Endothelial cell of umbilical vein (primary cell): ENCODE measurements around the gene WHRN. TPM values are rescaled to one million over a fixed set of nuclear protein-coding genes. Genes with fewer than 3 reads are reported as not detected.

ENCODE experiments used
- BruUV-seq: library from RNA; stranded (reverse); fragments of 400-500 nt; replicated peaks from 2 replicates; lab custom pipeline; 2021; lab: Mats Ljungman, UMichigan
- CTCF ChIA-PET: fragments of 300-600, 350-600 bp; sonication (Branson Sonifier 250); formaldehyde crosslinking; loops from one replicate; lab custom pipeline; 2021; ENCODE audit warnings: antibody characterized with exemption, inconsistent platforms; lab: Charles Lee
- POLR2A ChIA-PET: fragments of 300-600, 350-600 bp; sonication (Branson Sonifier 250); formaldehyde crosslinking; loops from one replicate; lab custom pipeline; 2021; ENCODE audit warnings: antibody characterized with exemption, inconsistent platforms; lab: Charles Lee
- DNase-seq: peaks from one replicate; pipeline ENCODE4 v3.0.0-alpha.2; 2011; ENCODE audit warnings: low read depth, low spot score
- FAIRE-seq: peaks from 2 replicates; lab custom pipeline; 2011; peaks lifted over from hg19 to GRCh38; lab: Jason Lieb, UNC
- H2AFZ ChIP-seq: 2 replicates; pipeline ENCODE4 v1.6.0; 2012; ENCODE audit warnings: low read depth, low read length, control low read depth, inconsistent platforms
- H3K27ac ChIP-seq: 2 replicates; pipeline ENCODE4 v1.5.1; 2011; ENCODE audit warnings: low read depth, mild to moderate bottlenecking, control low read depth, low read length, moderate library complexity; ENCODE audit not compliant: insufficient read depth
- H3K27me3 ChIP-seq, 2 experiments: 2 replicates each; pipeline versions ENCODE4 v1.6.0 to v1.6.1; 2011; ENCODE audit warnings: low read length in 2 of 2, mixed read lengths in 1 of 2; ENCODE audit not compliant: control insufficient read depth in 2 of 2, insufficient read depth in 2 of 2
- H3K36me3 ChIP-seq, 2 experiments: 2 replicates in 1 of 2; 3 replicates in 1 of 2; pipeline ENCODE4 v1.5.1; 2011; ENCODE audit warnings: low read length in 2 of 2, mild to moderate bottlenecking in 1 of 2, moderate library complexity in 1 of 2; ENCODE audit not compliant: control insufficient read depth in 2 of 2, insufficient read depth in 2 of 2; ENCODE audit errors: extremely low read depth in 1 of 2
- H3K4me1 ChIP-seq: 3 replicates; pipeline ENCODE4 v1.5.1; 2011; ENCODE audit warnings: mild to moderate bottlenecking, low read length; ENCODE audit not compliant: control insufficient read depth, insufficient read depth; ENCODE audit errors: extremely low read depth
- H3K4me2 ChIP-seq: 2 replicates; pipeline ENCODE4 v1.6.1; 2011; ENCODE audit warnings: low read length, control low read depth, mixed read lengths; ENCODE audit not compliant: insufficient read depth
- H3K4me3 ChIP-seq, 3 experiments: fragments of 200-600 bp in 1 of 3; sonication (generic), shearing (Covaris generic) in 1 of 3; replicated peaks in 1 of 3; 2 replicates each; pipeline ENCODE4 v1.5.1; 2011 to 2016; ENCODE audit warnings: control low read depth in 3 of 3, low read length in 3 of 3, mild to moderate bottlenecking in 2 of 3, inconsistent platforms in 1 of 3, low read depth in 1 of 3, moderate library complexity in 1 of 3; ENCODE audit not compliant: insufficient read depth in 1 of 3
- H3K79me2 ChIP-seq: 2 replicates; pipeline ENCODE4 v1.6.0; 2012; ENCODE audit warnings: low read length, inconsistent platforms; ENCODE audit not compliant: control insufficient read depth, insufficient read depth
- H3K9ac ChIP-seq: replicated peaks from 2 replicates; pipeline ENCODE3; 2011; ENCODE audit warnings: low read length, control low read depth; ENCODE audit not compliant: insufficient read depth; ENCODE audit errors: extremely low read depth
- H3K9me1 ChIP-seq: replicated peaks from 3 replicates; pipeline ENCODE4 v1.6.0; 2011; ENCODE audit warnings: mild to moderate bottlenecking, low read length; ENCODE audit not compliant: control insufficient read depth, insufficient read depth; ENCODE audit errors: extremely low read depth
- H3K9me3 ChIP-seq: replicated peaks from 2 replicates; pipeline ENCODE4 v1.5.1; 2012; ENCODE audit warnings: low read length, inconsistent platforms; ENCODE audit not compliant: control insufficient read depth, insufficient read depth
- H4K20me1 ChIP-seq: replicated peaks from 2 replicates; pipeline ENCODE3; 2011; ENCODE audit warnings: mild to moderate bottlenecking, low read length; ENCODE audit not compliant: control insufficient read depth, insufficient read depth; ENCODE audit errors: extremely low read depth
- EZH2 ChIP-seq: IDR thresholded peaks from 2 replicates; pipeline ENCODE4 v1.6.1; 2012; ENCODE audit warnings: borderline replicate concordance, low read depth, mild to moderate bottlenecking, moderate library complexity, low read length, inconsistent platforms; ENCODE audit not compliant: severe bottlenecking
- FOS ChIP-seq: IDR thresholded peaks from 2 replicates; pipeline ENCODE4 v1.6.1; 2011; ENCODE audit warnings: mild to moderate bottlenecking, low read length, moderate library complexity, borderline replicate concordance; ENCODE audit not compliant: insufficient read depth
- GATA2 ChIP-seq: IDR thresholded peaks from 2 replicates; pipeline ENCODE4 v1.7.0; 2011; ENCODE audit warnings: low read depth, mild to moderate bottlenecking, moderate library complexity, mixed read lengths, low read length; ENCODE audit not compliant: insufficient read length, insufficient read depth
- JUN ChIP-seq: IDR thresholded peaks from 2 replicates; pipeline ENCODE4 v1.6.1; 2011; ENCODE audit warnings: borderline replicate concordance, low read depth; ENCODE audit not compliant: insufficient read length, insufficient read depth
- MYC ChIP-seq: IDR thresholded peaks from one replicate; pipeline ENCODE4 v1.6.1; 2011; ENCODE audit warnings: mild to moderate bottlenecking, low read depth, low read length
- POLR2A ChIP-seq: IDR thresholded peaks from 2 replicates; pipeline ENCODE4 v1.6.1; 2012; ENCODE audit warnings: low read depth, mild to moderate bottlenecking, control low read depth, low read length
- POLR2AphosphoS5 ChIP-seq: IDR thresholded peaks from 2 replicates; pipeline ENCODE4 v1.6.1; 2012; ENCODE audit warnings: low read depth, mild to moderate bottlenecking, control low read depth, low read length, moderate library complexity; ENCODE audit not compliant: insufficient read depth
- dilution Hi-C: fragments of 300-500 bp; cut with MboI; formaldehyde crosslinking; loops from one replicate; pipeline ENCODE4 v1.15.0; 2019; ENCODE audit warnings: low sequenced_read_pairs; ENCODE audit not compliant: extremely low pct_ligation_motif_present
- intact Hi-C: fragments of 100-400 bp; cut with micrococcal nuclease; formaldehyde crosslinking; loops from one replicate; pipeline ENCODE4 v1.10.0; 2022
- polyA plus RNA-seq, 4 experiments: library from polyadenylated mRNA; depleted of rRNA in 3 of 4; stranded (reverse) in 3 of 4; unstranded in 1 of 4; fragments of >200 nt; gene quantifications; 2 replicates each; pipeline versions ENCODE4 v1.2.1 to v1.2.3, GENCODE V29; 2011 to 2012; ENCODE audit warnings: missing spikeins in 1 of 4
- total RNA-seq: library from RNA; stranded (reverse); gene quantifications from 2 replicates; pipeline ENCODE4 v1.2.3, GENCODE V29; 2021
- TF ChIP-seq, protein P1 (sequence below), 2 donors: IDR thresholded peaks; 1 replicate in 1 of 2; 2 replicates in 1 of 2; pipeline ENCODE4 v1.5.1; 2011; ENCODE audit warnings: low read length in 2 of 2, mild to moderate bottlenecking in 2 of 2, moderate library complexity in 2 of 2, control low read depth in 1 of 2, inconsistent platforms in 1 of 2, low read depth in 1 of 2; ENCODE audit not compliant: insufficient read depth in 1 of 2; ENCODE audit errors: extremely low read depth in 1 of 2
- TF ChIP-seq, protein P2 (sequence below): IDR thresholded peaks from 2 replicates; pipeline ENCODE4 v1.6.1; 2011; ENCODE audit not compliant: insufficient read depth, insufficient read length

Gene WHRN
- total and polyA plus RNA-seq, 2 donors (not counting 3 experiments of a cell fraction or from before 2014, with no cell fraction given) = 0.35 to 0.69 TPM

DNA sequence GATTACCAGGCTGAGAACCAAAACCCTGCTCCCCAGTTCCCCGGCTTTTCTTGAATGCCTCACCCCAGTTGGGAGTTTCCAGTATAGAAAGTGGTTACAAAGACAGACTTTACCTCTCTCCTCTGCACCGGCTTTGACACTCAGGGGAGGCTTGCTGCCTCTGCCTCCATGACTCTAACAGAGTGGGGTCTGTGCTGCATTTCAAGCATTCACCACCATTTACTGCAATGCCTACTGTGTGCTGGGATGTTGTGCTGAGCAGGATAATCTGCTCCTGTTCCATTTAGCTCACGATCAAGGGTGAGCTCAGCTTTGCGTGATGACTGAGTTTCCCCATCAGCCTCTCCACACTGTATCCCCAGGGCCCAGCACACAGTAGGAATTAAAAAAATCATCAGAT is 77.6 kb downstream of the WHRN start:
- Histone ChIP-seq H3K4me3 (no peak overlapping the region), H3K9ac (no peak overlapping the region), H3K79me2 (no peaks in the 10 kb centered on the region), H3K27me3 (peaks cover 0 to 6% of the 10 kb centered on the region in 2 experiments), H2AFZ (no peak overlapping the region), H3K9me1 (no peaks in the 10 kb centered on the region), H3K9me3 (no peaks in the 10 kb centered on the region), H3K4me2 (no peak overlapping the region), H3K27ac (no peak overlapping the region), H3K36me3 (no peaks in the 10 kb centered on the region), H3K4me1 (no peaks in the 10 kb centered on the region), H4K20me1 (no peaks in the 10 kb centered on the region)
- TF ChIP-seq POLR2AphosphoS5 (no peak), GATA2 (no peak), MYC (no peak), FOS (no peak), EZH2 (no peak), JUN (no peak), POLR2A (no peak)
- TF ChIP-seq, protein P1, sequence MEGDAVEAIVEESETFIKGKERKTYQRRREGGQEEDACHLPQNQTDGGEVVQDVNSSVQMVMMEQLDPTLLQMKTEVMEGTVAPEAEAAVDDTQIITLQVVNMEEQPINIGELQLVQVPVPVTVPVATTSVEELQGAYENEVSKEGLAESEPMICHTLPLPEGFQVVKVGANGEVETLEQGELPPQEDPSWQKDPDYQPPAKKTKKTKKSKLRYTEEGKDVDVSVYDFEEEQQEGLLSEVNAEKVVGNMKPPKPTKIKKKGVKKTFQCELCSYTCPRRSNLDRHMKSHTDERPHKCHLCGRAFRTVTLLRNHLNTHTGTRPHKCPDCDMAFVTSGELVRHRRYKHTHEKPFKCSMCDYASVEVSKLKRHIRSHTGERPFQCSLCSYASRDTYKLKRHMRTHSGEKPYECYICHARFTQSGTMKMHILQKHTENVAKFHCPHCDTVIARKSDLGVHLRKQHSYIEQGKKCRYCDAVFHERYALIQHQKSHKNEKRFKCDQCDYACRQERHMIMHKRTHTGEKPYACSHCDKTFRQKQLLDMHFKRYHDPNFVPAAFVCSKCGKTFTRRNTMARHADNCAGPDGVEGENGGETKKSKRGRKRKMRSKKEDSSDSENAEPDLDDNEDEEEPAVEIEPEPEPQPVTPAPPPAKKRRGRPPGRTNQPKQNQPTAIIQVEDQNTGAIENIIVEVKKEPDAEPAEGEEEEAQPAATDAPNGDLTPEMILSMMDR (IDR thresholded peaks at IDR 0.05; ENCODE audit: extremely low read depth in 1 of 2, insufficient read depth in 1 of 2, low read depth in 1 of 2, low read length in 2 of 2) = no peak
- TF ChIP-seq, protein P2, sequence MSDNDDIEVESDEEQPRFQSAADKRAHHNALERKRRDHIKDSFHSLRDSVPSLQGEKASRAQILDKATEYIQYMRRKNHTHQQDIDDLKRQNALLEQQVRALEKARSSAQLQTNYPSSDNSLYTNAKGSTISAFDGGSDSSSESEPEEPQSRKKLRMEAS = no peak
- dilution Hi-C loops (no loop called here), intact Hi-C loops (no loop called here)
- DNase-seq (no peak), FAIRE-seq (no peak)
- POLR2A ChIA-PET = no interaction called here
- BruUV-seq = no TSS peak
- CTCF ChIA-PET = interaction anchor here (1.3 to 10.9 kb wide), 2 partner anchors 59 to 225 kb away, joined by 4 to 159 read pairs; no protein-coding TSS in a partner anchor
